C4-2B (cell line): ENCODE results near the gene CEACAM20.
A peak's percentile ranks its signal among the peaks of the same experiment; 100 is the strongest.

Source experiments
- ZFX ChIP-seq: fragments of 450-650 bp; IDR thresholded peaks from 2 replicates; pipeline ENCODE4 v1.6.1; 2017
- TF ChIP-seq, protein P1 (sequence below): fragments of 450-650 bp; conservative IDR thresholded peaks from 2 replicates; pipeline ENCODE4 v1.5.1; 2017; ENCODE audit warnings: mild to moderate bottlenecking

DNA sequence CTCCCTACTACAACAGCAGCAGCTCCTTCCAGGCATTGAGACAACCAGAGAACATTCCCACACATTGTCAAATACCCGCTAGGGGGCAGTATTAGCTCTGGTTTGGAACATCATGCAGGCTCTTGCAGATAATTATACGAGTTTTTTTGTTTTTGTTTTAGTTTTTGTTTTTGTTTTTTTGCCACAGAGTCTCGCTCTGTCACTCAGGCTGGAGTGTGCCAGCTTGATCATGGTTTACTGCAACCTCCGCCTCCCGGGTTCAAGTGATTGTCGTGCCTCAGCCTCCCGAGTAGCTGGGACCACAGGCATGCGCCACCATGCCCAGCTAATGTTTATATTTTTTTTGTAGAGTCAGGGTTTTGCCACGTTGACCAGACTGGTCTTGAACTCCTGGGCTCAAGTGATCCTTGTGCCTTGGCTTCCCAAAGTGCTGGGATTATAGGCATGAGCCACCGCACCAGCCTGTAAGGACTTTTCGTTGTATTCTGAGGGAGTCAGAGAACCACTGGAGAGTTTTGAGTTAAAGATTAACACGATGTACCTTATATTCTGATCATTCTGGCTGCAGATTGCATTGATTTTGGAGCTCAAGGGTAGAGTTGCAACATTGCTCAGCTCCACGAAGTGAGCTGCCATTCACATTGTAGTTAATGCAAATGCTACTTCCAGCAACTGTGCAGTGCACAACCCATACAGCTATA, 41.7 kb upstream of the CEACAM20 start:
- TF ChIP-seq, protein P1, sequence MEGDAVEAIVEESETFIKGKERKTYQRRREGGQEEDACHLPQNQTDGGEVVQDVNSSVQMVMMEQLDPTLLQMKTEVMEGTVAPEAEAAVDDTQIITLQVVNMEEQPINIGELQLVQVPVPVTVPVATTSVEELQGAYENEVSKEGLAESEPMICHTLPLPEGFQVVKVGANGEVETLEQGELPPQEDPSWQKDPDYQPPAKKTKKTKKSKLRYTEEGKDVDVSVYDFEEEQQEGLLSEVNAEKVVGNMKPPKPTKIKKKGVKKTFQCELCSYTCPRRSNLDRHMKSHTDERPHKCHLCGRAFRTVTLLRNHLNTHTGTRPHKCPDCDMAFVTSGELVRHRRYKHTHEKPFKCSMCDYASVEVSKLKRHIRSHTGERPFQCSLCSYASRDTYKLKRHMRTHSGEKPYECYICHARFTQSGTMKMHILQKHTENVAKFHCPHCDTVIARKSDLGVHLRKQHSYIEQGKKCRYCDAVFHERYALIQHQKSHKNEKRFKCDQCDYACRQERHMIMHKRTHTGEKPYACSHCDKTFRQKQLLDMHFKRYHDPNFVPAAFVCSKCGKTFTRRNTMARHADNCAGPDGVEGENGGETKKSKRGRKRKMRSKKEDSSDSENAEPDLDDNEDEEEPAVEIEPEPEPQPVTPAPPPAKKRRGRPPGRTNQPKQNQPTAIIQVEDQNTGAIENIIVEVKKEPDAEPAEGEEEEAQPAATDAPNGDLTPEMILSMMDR, result peak; percentile 74
- no peak for TF ChIP-seq ZFX
